ENCODE data around the gene LPCAT3. TPM values are rescaled to one million over a fixed set of nuclear protein-coding genes. Genes with fewer than 3 reads are reported as not detected.

The LPCAT3 gene
- total RNA-seq, 4 donors from 2014 or later: 45.1 to 68.4 (median 58.5) TPM

- WGBS, 2 donors: 67 to 72% methylated on average over 1 of the region's 1 CpG
- no peak for TF ChIP-seq POLR2A (IDR thresholded peaks at IDR 0.05)
- TF ChIP-seq, protein P1, sequence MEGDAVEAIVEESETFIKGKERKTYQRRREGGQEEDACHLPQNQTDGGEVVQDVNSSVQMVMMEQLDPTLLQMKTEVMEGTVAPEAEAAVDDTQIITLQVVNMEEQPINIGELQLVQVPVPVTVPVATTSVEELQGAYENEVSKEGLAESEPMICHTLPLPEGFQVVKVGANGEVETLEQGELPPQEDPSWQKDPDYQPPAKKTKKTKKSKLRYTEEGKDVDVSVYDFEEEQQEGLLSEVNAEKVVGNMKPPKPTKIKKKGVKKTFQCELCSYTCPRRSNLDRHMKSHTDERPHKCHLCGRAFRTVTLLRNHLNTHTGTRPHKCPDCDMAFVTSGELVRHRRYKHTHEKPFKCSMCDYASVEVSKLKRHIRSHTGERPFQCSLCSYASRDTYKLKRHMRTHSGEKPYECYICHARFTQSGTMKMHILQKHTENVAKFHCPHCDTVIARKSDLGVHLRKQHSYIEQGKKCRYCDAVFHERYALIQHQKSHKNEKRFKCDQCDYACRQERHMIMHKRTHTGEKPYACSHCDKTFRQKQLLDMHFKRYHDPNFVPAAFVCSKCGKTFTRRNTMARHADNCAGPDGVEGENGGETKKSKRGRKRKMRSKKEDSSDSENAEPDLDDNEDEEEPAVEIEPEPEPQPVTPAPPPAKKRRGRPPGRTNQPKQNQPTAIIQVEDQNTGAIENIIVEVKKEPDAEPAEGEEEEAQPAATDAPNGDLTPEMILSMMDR (IDR thresholded peaks at IDR 0.05): no peak
- Histone ChIP-seq H3K27ac (no peak overlapping the region), H3K27me3 (no peaks in the 10 kb centered on the region), H3K9me3 (no peaks in the 10 kb centered on the region), H3K36me3 (no peaks in the 10 kb centered on the region), H3K4me1 (no peaks in the 10 kb centered on the region), H3K4me3 (replicated peaks in 1 of 3) (no peak overlapping the region)
- intact Hi-C loops (cut with DNase I): no loop called here
- no peak for DNase-seq
Observed at GRCh38 chr12:7026854-7027253, 8.6 kb upstream of the LPCAT3 start.

GRCh38 chr12:7023114-7023513 lies 4.8 kb upstream of the LPCAT3 start:
- WGBS, 2 donors: 84 to 90% methylated on average over 3 of the region's 3 CpGs
- no peak overlapping the region for H3K27ac ChIP-seq
- TF ChIP-seq POLR2A (IDR thresholded peaks at IDR 0.05): no peak
- TF ChIP-seq, protein P1 (IDR thresholded peaks at IDR 0.05): no peak
- no peak for DNase-seq
- no peaks in the 10 kb centered on the region for H3K9me3 ChIP-seq
- intact Hi-C loops (cut with DNase I): no loop called here
- H3K4me1 ChIP-seq: peaks cover 0 to 6% of the 10 kb centered on the region in 2 donors
- H3K27me3 ChIP-seq: no peaks in the 10 kb centered on the region
- H3K4me3 ChIP-seq (replicated peaks in 1 of 3): no peak overlapping the region
- no peaks in the 10 kb centered on the region for H3K36me3 ChIP-seq

- Histone ChIP-seq H3K4me1 (peaks cover 7 to 12% of the 10 kb centered on the region in 2 donors), H3K4me3 (replicated peaks in 1 of 3) (no peak overlapping the region), H3K27ac (no peak overlapping the region), H3K27me3 (no peaks in the 10 kb centered on the region), H3K36me3 (no peaks in the 10 kb centered on the region), H3K9me3 (no peaks in the 10 kb centered on the region)
- intact Hi-C loops (cut with DNase I): no loop called here
- DNase-seq: no peak
- 87% methylated on average over 5 of the region's 5 CpGs for WGBS, 2 donors
- TF ChIP-seq, protein P1 (IDR thresholded peaks at IDR 0.05): no peak
- TF ChIP-seq POLR2A (IDR thresholded peaks at IDR 0.05): no peak
Observed at GRCh38 chr12:7021956-7022355, 3.7 kb upstream of the LPCAT3 start.

DNA sequence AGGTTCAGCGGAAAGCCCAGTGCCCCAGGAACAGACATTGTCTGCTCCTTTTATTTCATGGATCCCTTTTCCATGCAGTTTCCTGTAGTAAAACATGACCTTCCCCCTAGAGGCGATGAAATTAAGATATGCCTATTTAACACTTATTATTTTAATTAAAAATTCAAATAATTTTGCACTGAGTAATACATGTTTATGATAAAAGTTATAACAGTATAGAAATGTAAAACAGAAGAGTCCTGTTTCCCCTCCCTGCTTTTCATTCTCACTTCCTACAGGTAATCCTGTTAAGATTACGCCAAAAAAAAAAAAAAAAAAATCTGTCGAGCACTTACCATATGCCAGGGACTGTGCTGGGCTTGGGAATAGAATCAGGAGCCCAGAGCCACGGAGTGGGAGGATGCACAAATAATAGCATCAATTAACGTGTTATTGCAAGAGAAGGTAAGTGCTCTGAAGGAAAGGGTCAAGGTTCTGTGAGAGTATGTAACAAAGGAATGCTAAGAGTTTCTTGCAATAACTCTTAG lies 830 bp upstream of the LPCAT3 start:
- TF ChIP-seq, protein P1 (IDR thresholded peaks at IDR 0.05): no peak
- TF ChIP-seq POLR2A (IDR thresholded peaks at IDR 0.05): no peak
- intact Hi-C loops (cut with DNase I): loop anchor here (5.0 kb wide), 1 partner anchor 57 kb away; no protein-coding TSS in a partner anchor

GRCh38 chr12:7017870-7018349 lies 366 bp downstream of the LPCAT3 start:
- DNase-seq: no peak

More for the DNA sequence above, 830 bp upstream of the LPCAT3 start:
- 3 to 5% methylated on average over 6 of the region's 6 CpGs for WGBS, 2 donors
- Histone ChIP-seq H3K27me3 (no peaks in the 10 kb centered on the region), H3K36me3 (no peaks in the 10 kb centered on the region), H3K4me3 (replicated peaks in 1 of 3) (peak overlapping the region in 1 of 3 donors; percentile 95), H3K9me3 (no peaks in the 10 kb centered on the region), H3K27ac (peak overlapping the region; percentile 36 to 95 (median 86)), H3K4me1 (peaks cover 16 to 29% of the 10 kb centered on the region in 2 donors)
- no peak for DNase-seq

More at GRCh38 chr12:7017870-7018349, 366 bp downstream of the LPCAT3 start:
- peaks cover 16 to 29% of the 10 kb centered on the region in 2 donors for H3K4me1 ChIP-seq
- intact Hi-C loops (cut with DNase I): loop anchor here (5.0 kb wide), 1 partner anchor 56 kb away; no protein-coding TSS in a partner anchor
- no peaks in the 10 kb centered on the region for H3K9me3 ChIP-seq
- whole genome bisulfite sequencing, 2 donors: 2 to 3% methylated on average over 12 to 15 of the region's 25 CpGs
- no peaks in the 10 kb centered on the region for H3K27me3 ChIP-seq
- TF ChIP-seq, protein P1 (IDR thresholded peaks at IDR 0.05): no peak
- TF ChIP-seq POLR2A (IDR thresholded peaks at IDR 0.05): no peak
- no peaks in the 10 kb centered on the region for H3K36me3 ChIP-seq
- H3K27ac ChIP-seq: peak overlapping the region; percentile 30 to 95 (median 86)
- peak overlapping the region; percentile 67 to 95 (median 72) for H3K4me3 ChIP-seq (replicated peaks in 1 of 3)

Measured in thyroid gland (tissue), 4 donors.